Glutamatergic neuron (in vitro differentiated cells): ENCODE data around the gene VAPA. TPM values are rescaled to one million over a fixed set of nuclear protein-coding genes. Genes with fewer than 3 reads are reported as not detected.
"Not testable (repeated sequence)": the region's sequence is repeated elsewhere in the genome, so short reads cannot be mapped to it uniquely, and the experiment has no call there.

ENCODE experiments used
- DNase-seq: peaks from one replicate; pipeline ENCODE4 v3.0.0; 2022
- H3K27ac Mint-ChIP-seq: one replicate; pipeline ENCODE4 v1.8.0; 2020; ENCODE audit warnings: mild to moderate bottlenecking, mixed read lengths, inconsistent platforms; ENCODE audit not compliant: unreplicated experiment
- H3K27me3 Mint-ChIP-seq: one replicate; pipeline ENCODE4 v1.8.0; 2020; ENCODE audit warnings: mild to moderate bottlenecking, moderate library complexity, mixed read lengths, inconsistent platforms; ENCODE audit not compliant: unreplicated experiment
- H3K36me3 Mint-ChIP-seq: one replicate; pipeline ENCODE4 v1.8.0; 2020; ENCODE audit warnings: mild to moderate bottlenecking, mixed read lengths, inconsistent platforms; ENCODE audit not compliant: unreplicated experiment
- H3K4me1 Mint-ChIP-seq: one replicate; pipeline ENCODE4 v1.8.0; 2020; ENCODE audit warnings: mild to moderate bottlenecking, low read depth, mixed read lengths, inconsistent platforms; ENCODE audit not compliant: unreplicated experiment
- H3K4me3 Mint-ChIP-seq: one replicate; pipeline ENCODE4 v1.8.0; 2020; ENCODE audit warnings: mild to moderate bottlenecking, mixed read lengths, inconsistent platforms; ENCODE audit not compliant: unreplicated experiment
- H3K9me3 Mint-ChIP-seq: one replicate; pipeline ENCODE4 v1.8.0; 2020; ENCODE audit warnings: mild to moderate bottlenecking, moderate library complexity, mixed read lengths, inconsistent platforms; ENCODE audit not compliant: unreplicated experiment
- total RNA-seq: library from RNA; stranded (reverse); fragmentation: NEBNext Ultra II Directional; extraction: Animal tissue kit (Norgen Biotek cat#: 25700); gene quantifications from one replicate; pipeline ENCODE4 v1.2.1, GENCODE V29; 2021; ENCODE audit not compliant: unreplicated experiment
- TF ChIP-seq, protein P1 (sequence below): fragments of 200-600 bp; sonication (generic); IDR thresholded peaks from one replicate; pipeline ENCODE4 v1.5.0; 2021; ENCODE audit not compliant: partially characterized antibody, unreplicated experiment

The VAPA gene
- total RNA-seq, 1 donor from 2014 or later, result 187 TPM

DNA sequence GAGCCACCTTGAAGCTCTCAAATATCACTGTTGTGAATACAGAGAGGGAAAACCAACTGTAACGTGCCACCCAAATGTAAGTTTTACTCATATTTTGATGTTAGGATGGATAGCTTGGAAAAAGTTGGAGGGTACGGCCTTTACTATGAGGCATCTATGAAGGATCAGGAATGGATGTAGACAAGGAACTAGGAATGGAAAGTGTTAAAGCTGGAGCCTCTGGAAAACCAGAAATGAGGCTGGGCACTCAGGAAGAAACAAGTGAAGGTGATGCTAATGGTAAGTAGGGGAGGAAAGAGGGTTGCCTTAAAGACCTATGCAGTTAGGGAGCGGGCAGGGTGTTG is 27.8 kb upstream of the VAPA start:
- H3K36me3 Mint-ChIP-seq, result no peaks in the 10 kb centered on the region
- peaks cover 2% of the 10 kb centered on the region for H3K9me3 Mint-ChIP-seq
- DNase-seq, result no peak
- H3K4me3 Mint-ChIP-seq, result no peak overlapping the region
- no peak overlapping the region for H3K27ac Mint-ChIP-seq
- H3K4me1 Mint-ChIP-seq, result no peaks in the 10 kb centered on the region
- H3K27me3 Mint-ChIP-seq, result no peaks in the 10 kb centered on the region
- TF ChIP-seq, protein P1, sequence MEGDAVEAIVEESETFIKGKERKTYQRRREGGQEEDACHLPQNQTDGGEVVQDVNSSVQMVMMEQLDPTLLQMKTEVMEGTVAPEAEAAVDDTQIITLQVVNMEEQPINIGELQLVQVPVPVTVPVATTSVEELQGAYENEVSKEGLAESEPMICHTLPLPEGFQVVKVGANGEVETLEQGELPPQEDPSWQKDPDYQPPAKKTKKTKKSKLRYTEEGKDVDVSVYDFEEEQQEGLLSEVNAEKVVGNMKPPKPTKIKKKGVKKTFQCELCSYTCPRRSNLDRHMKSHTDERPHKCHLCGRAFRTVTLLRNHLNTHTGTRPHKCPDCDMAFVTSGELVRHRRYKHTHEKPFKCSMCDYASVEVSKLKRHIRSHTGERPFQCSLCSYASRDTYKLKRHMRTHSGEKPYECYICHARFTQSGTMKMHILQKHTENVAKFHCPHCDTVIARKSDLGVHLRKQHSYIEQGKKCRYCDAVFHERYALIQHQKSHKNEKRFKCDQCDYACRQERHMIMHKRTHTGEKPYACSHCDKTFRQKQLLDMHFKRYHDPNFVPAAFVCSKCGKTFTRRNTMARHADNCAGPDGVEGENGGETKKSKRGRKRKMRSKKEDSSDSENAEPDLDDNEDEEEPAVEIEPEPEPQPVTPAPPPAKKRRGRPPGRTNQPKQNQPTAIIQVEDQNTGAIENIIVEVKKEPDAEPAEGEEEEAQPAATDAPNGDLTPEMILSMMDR, result no peak

DNA sequence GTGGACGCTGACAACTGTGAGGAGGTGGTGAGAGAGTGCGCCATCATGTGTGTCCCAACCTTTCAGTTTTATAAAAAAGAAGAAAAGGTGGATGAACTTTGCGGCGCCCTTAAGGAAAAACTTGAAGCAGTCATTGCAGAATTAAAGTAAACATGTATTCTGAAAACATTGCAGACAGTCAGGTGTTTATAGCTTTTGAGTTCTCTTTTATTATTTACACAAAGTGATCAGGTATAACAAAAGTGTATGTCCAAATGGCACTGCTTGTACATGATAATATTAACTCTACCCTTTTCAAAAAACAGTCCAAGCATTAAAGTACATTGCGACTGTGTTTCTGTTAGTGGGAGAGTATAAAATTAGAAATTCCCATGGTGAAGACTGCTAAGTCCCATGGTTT is 25.8 kb upstream of the VAPA start:
- H3K27me3 Mint-ChIP-seq, result no peaks in the 10 kb centered on the region
- H3K9me3 Mint-ChIP-seq, result peaks cover 2% of the 10 kb centered on the region
- H3K27ac Mint-ChIP-seq, result no peak overlapping the region
- no peak for DNase-seq
- H3K4me3 Mint-ChIP-seq, result no peak overlapping the region
- no peaks in the 10 kb centered on the region for H3K36me3 Mint-ChIP-seq
- no peaks in the 10 kb centered on the region for H3K4me1 Mint-ChIP-seq
- TF ChIP-seq, protein P1, result no peak

DNA sequence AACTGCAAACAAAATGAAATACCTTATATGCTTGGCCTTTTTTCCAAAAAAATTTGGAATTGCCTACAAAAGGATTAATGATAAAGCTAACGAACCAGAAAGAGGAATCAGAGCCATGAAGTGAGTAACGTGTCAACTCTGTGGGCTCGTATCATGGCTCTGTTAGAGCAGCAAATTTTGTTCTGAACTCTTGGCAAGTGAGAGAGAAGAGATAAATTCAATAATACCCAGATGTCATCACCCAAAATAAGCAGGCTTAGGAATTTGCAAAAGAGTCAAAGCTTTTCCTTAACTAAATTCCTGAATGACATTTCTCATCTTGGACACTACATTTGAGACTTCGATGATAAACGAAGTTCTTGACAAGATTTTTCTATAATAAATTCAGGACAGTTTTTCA is 23.6 kb upstream of the VAPA start:
- peaks cover 2% of the 10 kb centered on the region for H3K9me3 Mint-ChIP-seq
- no peak overlapping the region for H3K4me3 Mint-ChIP-seq
- TF ChIP-seq, protein P1, result no peak
- no peaks in the 10 kb centered on the region for H3K36me3 Mint-ChIP-seq
- no peak overlapping the region for H3K27ac Mint-ChIP-seq
- no peak for DNase-seq
- H3K27me3 Mint-ChIP-seq, result peaks cover 2% of the 10 kb centered on the region
- no peaks in the 10 kb centered on the region for H3K4me1 Mint-ChIP-seq

DNA sequence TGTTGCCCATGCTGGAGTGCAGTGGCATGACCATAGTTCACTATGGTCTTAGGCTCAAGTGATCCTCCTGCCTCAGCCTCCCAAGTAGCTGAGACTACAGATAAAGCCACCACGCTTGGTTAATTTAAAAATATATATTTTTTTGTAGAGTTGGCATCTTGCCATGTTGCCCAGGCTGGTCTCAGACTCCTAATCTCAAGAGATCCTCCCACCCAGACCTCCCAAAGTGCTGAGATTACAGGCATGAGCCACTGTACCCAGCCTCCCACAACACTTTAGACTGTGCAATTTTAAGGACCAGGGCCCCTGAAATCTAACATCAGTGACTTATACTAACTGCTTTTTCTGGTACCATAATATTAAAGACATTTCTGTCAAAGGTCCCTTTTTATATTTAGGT is 22.9 kb upstream of the VAPA start:
- Mint-ChIP-seq H3K9me3 (peaks cover 1% of the 10 kb centered on the region), H3K4me1 (no peaks in the 10 kb centered on the region), H3K4me3 (no peak overlapping the region), H3K36me3 (no peaks in the 10 kb centered on the region), H3K27ac (no peak overlapping the region), H3K27me3 (peaks cover 2% of the 10 kb centered on the region)
- TF ChIP-seq, protein P1, result no peak
- DNase-seq, result no peak

DNA sequence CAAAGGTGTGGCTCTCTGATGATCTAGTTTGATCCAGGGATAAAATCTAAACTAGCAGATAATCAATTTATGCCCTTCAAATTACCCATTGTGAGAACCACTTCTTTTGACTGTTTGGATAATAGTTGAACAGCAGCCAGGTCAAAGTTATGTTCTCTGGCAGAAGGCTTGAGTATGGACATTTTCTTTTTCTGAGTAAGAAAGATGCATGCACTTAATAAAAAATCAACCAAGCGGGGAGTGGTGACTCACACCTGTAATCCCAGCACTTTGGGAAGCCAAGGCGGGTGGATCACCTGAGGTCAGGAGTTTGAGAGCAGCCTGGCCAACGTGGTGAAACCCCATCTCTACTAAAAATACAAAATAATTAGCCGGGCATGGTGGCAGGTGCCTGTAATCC is 22.3 kb upstream of the VAPA start:
- H3K4me3 Mint-ChIP-seq, H3K36me3 Mint-ChIP-seq, H3K27ac Mint-ChIP-seq, H3K27me3 Mint-ChIP-seq, DNase-seq, H3K4me1 Mint-ChIP-seq, H3K9me3 Mint-ChIP-seq: not testable (repeated sequence)

DNA sequence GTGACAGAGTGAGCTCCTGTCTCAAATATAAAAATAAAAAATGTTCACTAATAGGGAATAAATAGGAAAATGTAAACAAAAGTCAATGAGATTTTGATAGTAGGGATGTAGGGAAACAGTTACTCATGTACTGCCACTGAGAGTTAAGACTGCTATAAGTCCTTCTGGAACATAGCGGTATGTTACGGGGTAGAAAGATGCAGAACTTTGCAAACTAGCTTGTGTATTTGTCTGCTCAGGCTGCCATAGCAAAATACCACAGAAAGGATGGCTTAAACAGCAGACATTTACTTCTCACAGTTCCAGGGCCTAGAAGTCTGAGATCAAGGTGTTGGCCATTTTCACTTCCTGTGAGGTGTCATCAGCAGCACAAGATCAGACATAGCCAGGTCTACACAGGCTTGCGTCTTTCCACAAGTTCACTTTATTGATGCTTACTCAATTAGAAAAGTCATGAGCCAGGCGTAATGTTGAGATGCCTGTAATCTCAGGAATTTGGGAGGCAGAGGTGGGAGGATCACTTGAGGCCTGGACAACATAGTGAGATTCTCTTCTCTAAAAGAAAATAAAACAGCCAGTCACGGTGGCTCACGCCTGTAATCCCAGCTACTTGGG is 19.3 kb upstream of the VAPA start:
- Mint-ChIP-seq H3K4me3 (no peak overlapping the region), H3K36me3 (no peaks in the 10 kb centered on the region), H3K27me3 (peaks cover 2% of the 10 kb centered on the region), H3K27ac (no peak overlapping the region), H3K4me1 (peaks cover 6% of the 10 kb centered on the region), H3K9me3 (no peaks in the 10 kb centered on the region)
- TF ChIP-seq, protein P1, result no peak
- no peak for DNase-seq
